ENCODE results near the gene PCDHA8.

GRCh38 chr5:140795259-140795641 lies 45.7 kb upstream of the PCDHA8 start:
- TF ChIP-seq IRX3 (CRISPR knock-in tag; IDR thresholded peaks at IDR 0.05; ENCODE audit: borderline replicate concordance, low read depth) (no peak), MATR3 (CRISPR knock-in tag; IDR thresholded peaks at IDR 0.05) (no peak), TFAP4 (IDR thresholded peaks at IDR 0.05; ENCODE audit: borderline replicate concordance, low read depth) (no peak), MXD4 (CRISPR knock-in tag; IDR thresholded peaks at IDR 0.05) (no peak), FOXA3 (CRISPR knock-in tag; IDR thresholded peaks at IDR 0.05) (no peak), KAT7 (CRISPR knock-in tag; IDR thresholded peaks at IDR 0.05; ENCODE audit: borderline replicate concordance) (no peak), CTCF (CRISPR knock-in tag; IDR thresholded peaks at IDR 0.05) (no peak), POLR2A (IDR thresholded peaks at IDR 0.05; ENCODE audit: insufficient read depth in 1 of 2, low read depth in 2 of 2, low read length in 2 of 2) (no peak), ZKSCAN8 (CRISPR knock-in tag; IDR thresholded peaks at IDR 0.05; ENCODE audit: borderline replicate concordance) (no peak)

All from HepG2 (cell line).